HL-60 (cell line): ENCODE measurements around the gene PC.

Experiments
- DNase-seq, 2 experiments: peaks; one replicate each; pipeline ENCODE4 v3.0.0-alpha.2; 2010 to 2020; ENCODE audit warnings: low read depth in 1 of 2, low spot score in 1 of 2
- H3K27ac ChIP-seq: fragments of 250-450 bp; sonication (Bioruptor Pico); replicated peaks from 2 replicates; pipeline ENCODE4 v1.5.1; 2020; ENCODE audit warnings: mild to moderate bottlenecking, moderate library complexity
- H3K27me3 ChIP-seq: fragments of 250-450 bp; sonication (Bioruptor Pico); 2 replicates; pipeline ENCODE4 v1.5.1; 2021; ENCODE audit warnings: mild to moderate bottlenecking, moderate library complexity; ENCODE audit not compliant: insufficient read depth, poor library complexity, severe bottlenecking
- H3K4me3 ChIP-seq: replicated peaks from 2 replicates; pipeline ENCODE4 v1.5.1; 2011; ENCODE audit warnings: mild to moderate bottlenecking, control low read depth, low read length; ENCODE audit not compliant: insufficient read depth
- CTCF ChIP-seq: IDR thresholded peaks from one replicate; pipeline ENCODE4 v1.5.1; 2011; ENCODE audit warnings: low read length, control low read depth, inconsistent platforms; ENCODE audit not compliant: insufficient read depth
- GABPA ChIP-seq: IDR thresholded peaks from 2 replicates; pipeline ENCODE4 v1.6.1; 2012; ENCODE audit warnings: low read depth
- POLR2AphosphoS5 ChIP-seq: IDR thresholded peaks from 2 replicates; pipeline ENCODE4 v1.6.1; 2012; ENCODE audit warnings: low read depth
- REST ChIP-seq: IDR thresholded peaks from 2 replicates; pipeline ENCODE4 v1.6.1; 2012; ENCODE audit warnings: low read depth; ENCODE audit not compliant: insufficient replicate concordance
- SPI1 ChIP-seq: IDR thresholded peaks from 2 replicates; pipeline ENCODE4 v1.6.1; 2012; ENCODE audit warnings: low read depth, mild to moderate bottlenecking, borderline replicate concordance

The PC gene

GRCh38 chr11:66859686-66860448 is 98.3 kb downstream of the PC start:
- Histone ChIP-seq H3K27me3 (no peaks in the 10 kb centered on the region), H3K27ac (no peak overlapping the region), H3K4me3 (no peak overlapping the region)
- no peak for TF ChIP-seq POLR2AphosphoS5
- no peak for TF ChIP-seq CTCF
- no peak for TF ChIP-seq GABPA
- TF ChIP-seq REST: no peak
- no peak for DNase-seq

GRCh38 chr11:66858939-66859685 is 99.1 kb downstream of the PC start:
- no peak overlapping the region for H3K27ac ChIP-seq
- H3K4me3 ChIP-seq: no peak overlapping the region
- no peak for DNase-seq
- no peaks in the 10 kb centered on the region for H3K27me3 ChIP-seq
- no peak for TF ChIP-seq REST
- no peak for TF ChIP-seq CTCF

- H3K4me3 ChIP-seq: peak overlapping the region; percentile 76; the same call in 1 of the 2 replicates
These were observed 99.8 kb downstream of the PC start for GRCh38 chr11:66858186-66858938.

More at GRCh38 chr11:66858186-66858938, 99.8 kb downstream of the PC start:
- DNase-seq: no peak
- Histone ChIP-seq H3K27me3 (no peaks in the 10 kb centered on the region), H3K27ac (peak overlapping the region; percentile 71; the same call in 1 of the 2 replicates)
- TF ChIP-seq POLR2AphosphoS5 (no peak), GABPA (no peak), CTCF (no peak), SPI1 (no peak), REST (no peak)
